Suprapubic skin (tissue), 4 donors: ENCODE measurements around the gene KLF13. TPM values are rescaled to one million over a fixed set of nuclear protein-coding genes. Genes with fewer than 3 reads are reported as not detected.

ENCODE experiments used
- DNase-seq, 2 donors: peaks; one replicate each; pipeline ENCODE4 v3.0.0-alpha.2; 2019; ENCODE audit warnings: low spot score in 2 of 2
- H3K27ac ChIP-seq: fragments of 200-600 bp; sonication (generic); one replicate; pipeline ENCODE4 v1.5.1; 2019
- H3K27me3 ChIP-seq: fragments of 200-600 bp; sonication (generic); one replicate; pipeline ENCODE4 v1.5.1; 2019
- H3K36me3 ChIP-seq: fragments of 200-600 bp; sonication (generic); one replicate; pipeline ENCODE4 v1.5.1; 2019
- H3K4me1 ChIP-seq: fragments of 200-600 bp; sonication (generic); one replicate; pipeline ENCODE4 v1.5.1; 2019
- H3K4me3 ChIP-seq: fragments of 200-600 bp; sonication (generic); one replicate; pipeline ENCODE4 v1.5.1; 2019; ENCODE audit warnings: mild to moderate bottlenecking
- H3K9me3 ChIP-seq: fragments of 200-600 bp; sonication (generic); one replicate; pipeline ENCODE4 v1.5.1; 2019
- CTCF ChIP-seq, 2 donors: fragments of 200-600 bp in 1 of 2; fragments of 450-650 bp in 1 of 2; sonication (generic) in 1 of 2; IDR thresholded peaks; one replicate each; pipeline ENCODE4 v1.5.1; 2016 to 2019; ENCODE audit warnings: antibody characterized with exemption in 2 of 2, mild to moderate bottlenecking in 1 of 2, moderate library complexity in 1 of 2
- EP300 ChIP-seq: sonication (generic); formaldehyde crosslinking; IDR thresholded peaks from one replicate; pipeline ENCODE4 v1.6.1; 2017; ENCODE audit warnings: antibody characterized with exemption
- POLR2A ChIP-seq, 2 donors: fragments of 450-650 bp; IDR thresholded peaks; one replicate each; pipeline ENCODE4 v1.6.1; 2017; ENCODE audit warnings: antibody characterized with exemption in 2 of 2, mild to moderate bottlenecking in 2 of 2, moderate library complexity in 2 of 2
- POLR2AphosphoS5 ChIP-seq, 3 donors: sonication (generic); formaldehyde crosslinking; IDR thresholded peaks; one replicate each; pipeline ENCODE4 v1.6.1; 2017; ENCODE audit warnings: antibody characterized with exemption in 3 of 3
- WGBS: methylation state at CpG from one replicate; pipeline ENCODE4 v1.1.5; 2018; 5-methylcytosine and 5-hydroxymethylcytosine counted together
- total RNA-seq, 4 donors: library from RNA; depleted of rRNA; stranded (reverse); fragments of >200 nt; gene quantifications; one replicate each; pipeline ENCODE4 v1.1.0, GENCODE V29; 2016

The KLF13 gene
- total RNA-seq, 4 donors from 2014 or later, result 141 to 162 (median 145) TPM

DNA sequence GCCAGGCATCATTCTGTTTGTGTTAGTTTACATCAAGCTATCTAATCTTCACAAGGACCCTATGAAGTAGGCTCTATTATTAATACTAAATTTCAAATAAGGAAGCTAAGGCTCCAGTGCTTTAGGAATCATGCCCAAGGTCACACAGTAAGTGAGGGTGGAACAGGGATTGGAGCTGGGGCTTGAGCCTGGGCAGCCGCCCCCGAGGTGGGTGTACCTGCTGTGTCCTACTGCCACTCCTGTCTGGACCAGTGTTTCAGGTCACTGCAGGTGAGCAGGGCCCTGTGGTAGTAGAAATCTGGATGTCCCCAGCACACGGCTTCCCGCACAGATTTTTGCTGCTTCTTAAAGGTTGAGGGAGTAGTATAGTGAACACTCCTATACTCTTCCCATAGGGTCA lies 6.5 kb downstream of the KLF13 start:
- DNase-seq, result no peak
- H3K4me1 ChIP-seq, result peaks cover 93% of the 10 kb centered on the region
- no peaks in the 10 kb centered on the region for H3K9me3 ChIP-seq
- TF ChIP-seq EP300, result no peak
- no peak for TF ChIP-seq POLR2AphosphoS5 (IDR thresholded peaks at IDR 0.05)
- TF ChIP-seq POLR2A (IDR thresholded peaks at IDR 0.05), result no peak
- no peak for TF ChIP-seq CTCF (IDR thresholded peaks at IDR 0.05)
- H3K27ac ChIP-seq, result no peak overlapping the region
- no peaks in the 10 kb centered on the region for H3K27me3 ChIP-seq
- H3K4me3 ChIP-seq, result no peak overlapping the region
- 63% methylated on average over 4 of the region's 4 CpGs for WGBS
- no peaks in the 10 kb centered on the region for H3K36me3 ChIP-seq

GRCh38 chr15:31333820-31334219 lies 7.2 kb downstream of the KLF13 start:
- DNase-seq, result no peak
- H3K27me3 ChIP-seq, result no peaks in the 10 kb centered on the region
- H3K27ac ChIP-seq, result no peak overlapping the region
- H3K9me3 ChIP-seq, result no peaks in the 10 kb centered on the region
- no peak for TF ChIP-seq CTCF (IDR thresholded peaks at IDR 0.05)
- TF ChIP-seq POLR2A (IDR thresholded peaks at IDR 0.05), result no peak
- TF ChIP-seq POLR2AphosphoS5 (IDR thresholded peaks at IDR 0.05), result no peak
- no peak for TF ChIP-seq EP300
- no peaks in the 10 kb centered on the region for H3K36me3 ChIP-seq
- no peak overlapping the region for H3K4me3 ChIP-seq
- H3K4me1 ChIP-seq, result peaks cover 99% of the 10 kb centered on the region
- WGBS, result 90% methylated on average over 3 of the region's 3 CpGs

DNA sequence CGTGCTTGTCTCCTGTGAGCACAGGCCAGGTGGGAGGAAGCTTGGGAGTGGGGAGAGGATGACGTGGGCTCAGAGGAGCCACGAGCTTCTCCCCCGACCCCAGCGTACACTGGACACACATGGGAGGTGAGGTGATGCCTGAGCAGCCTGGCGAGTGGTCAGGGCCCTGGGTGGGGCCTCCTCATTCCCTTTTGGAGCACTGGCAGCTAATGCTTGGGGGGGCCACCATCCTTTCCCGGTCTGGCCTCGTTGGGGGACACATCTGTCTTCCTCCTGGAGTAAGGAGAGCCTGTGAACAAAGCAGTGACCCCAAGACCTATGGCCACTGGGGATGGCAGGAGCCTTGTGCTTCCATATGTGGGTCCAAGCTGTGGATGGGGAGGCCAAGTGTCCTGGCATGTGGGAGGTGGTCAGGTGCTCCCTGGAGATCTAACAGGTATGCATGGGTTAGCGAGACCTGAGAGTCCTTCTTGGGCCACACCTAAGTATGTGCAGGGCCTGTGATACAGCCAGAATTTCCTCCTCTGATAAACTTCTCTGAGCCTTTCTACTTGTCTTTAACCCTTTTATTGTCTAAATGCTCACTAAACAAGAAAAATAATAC lies 9.5 kb downstream of the KLF13 start:
- TF ChIP-seq CTCF (IDR thresholded peaks at IDR 0.05) (no peak), EP300 (no peak)
- 57% methylated on average over 9 of the region's 9 CpGs for WGBS
- DNase-seq, result peak in 1 of 2 donors; percentile 59
- H3K36me3 ChIP-seq, result no peaks in the 10 kb centered on the region
- H3K27me3 ChIP-seq, result no peaks in the 10 kb centered on the region
- peak overlapping the region; percentile 44 for H3K27ac ChIP-seq
- H3K4me1 ChIP-seq, result peaks cover 99% of the 10 kb centered on the region
- no peaks in the 10 kb centered on the region for H3K9me3 ChIP-seq
- H3K4me3 ChIP-seq, result no peak overlapping the region

GRCh38 chr15:31336593-31337295 lies 10.1 kb downstream of the KLF13 start:
- H3K27me3 ChIP-seq, result no peaks in the 10 kb centered on the region
- H3K36me3 ChIP-seq, result no peaks in the 10 kb centered on the region
- WGBS, result 81% methylated on average over 12 of the region's 13 CpGs
- no peaks in the 10 kb centered on the region for H3K9me3 ChIP-seq
- H3K27ac ChIP-seq, result peak overlapping the region; percentile 44
- no peak overlapping the region for H3K4me3 ChIP-seq
- DNase-seq, result no peak
- no peak for TF ChIP-seq POLR2A (IDR thresholded peaks at IDR 0.05)
- no peak for TF ChIP-seq POLR2AphosphoS5 (IDR thresholded peaks at IDR 0.05)
- TF ChIP-seq EP300, result no peak
- TF ChIP-seq CTCF (IDR thresholded peaks at IDR 0.05), result no peak
- H3K4me1 ChIP-seq, result peaks cover 99% of the 10 kb centered on the region

DNA sequence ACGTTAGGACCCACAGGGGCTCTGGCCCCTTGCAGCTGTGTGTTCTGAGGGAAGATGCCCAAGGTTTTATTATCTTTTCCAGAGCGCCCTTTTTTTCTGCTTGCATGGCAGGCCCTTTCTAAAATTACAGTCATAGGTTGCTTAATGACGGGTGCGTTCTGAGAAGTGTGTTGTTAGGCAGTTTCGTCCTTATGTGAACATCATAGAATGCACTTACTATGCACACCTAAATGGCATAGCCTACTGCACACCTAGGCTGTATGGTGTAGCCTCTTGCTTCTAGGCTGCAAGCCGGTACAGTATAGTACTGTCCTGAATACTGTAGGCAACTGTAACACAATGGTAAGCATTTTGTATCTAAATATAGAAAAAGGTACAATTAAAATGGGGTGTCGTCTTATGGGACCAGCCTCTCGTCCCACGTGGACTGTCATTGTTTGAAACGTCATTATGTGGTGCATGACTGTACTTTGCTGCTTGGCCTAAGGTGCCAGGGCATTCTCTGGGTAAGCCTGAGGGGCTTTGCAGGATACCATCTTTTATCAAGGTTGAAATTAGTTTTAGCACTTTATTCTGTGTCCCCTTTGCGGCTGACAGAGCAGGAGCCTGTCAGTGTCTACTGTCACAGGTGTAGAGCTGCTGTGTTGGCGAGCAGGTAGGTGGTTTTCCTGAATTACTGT lies 10.9 kb downstream of the KLF13 start:
- H3K36me3 ChIP-seq, result no peaks in the 10 kb centered on the region
- H3K9me3 ChIP-seq, result no peaks in the 10 kb centered on the region
- TF ChIP-seq EP300 (no peak), POLR2A (IDR thresholded peaks at IDR 0.05) (no peak), CTCF (IDR thresholded peaks at IDR 0.05) (no peak), POLR2AphosphoS5 (IDR thresholded peaks at IDR 0.05) (no peak)
- 72% methylated on average over 12 of the region's 12 CpGs for WGBS
- peaks cover 99% of the 10 kb centered on the region for H3K4me1 ChIP-seq
- H3K4me3 ChIP-seq, result no peak overlapping the region
- no peak for DNase-seq
- H3K27me3 ChIP-seq, result no peaks in the 10 kb centered on the region
- no peak overlapping the region for H3K27ac ChIP-seq
